CD4-positive, alpha-beta memory T cell (primary cell): ENCODE results near the gene CYGB. TPM values are rescaled to one million over a fixed set of nuclear protein-coding genes. Genes with fewer than 3 reads are reported as not detected.
"Not testable (repeated sequence)": the region's sequence is repeated elsewhere in the genome, so short reads cannot be mapped to it uniquely, and the experiment has no call there.

ENCODE experiments used
- CTCF ChIA-PET: fragments of 350-600 bp; sonication (Branson Sonifier 250); formaldehyde crosslinking; loops from one replicate; lab custom pipeline; 2021; ENCODE audit warnings: inconsistent platforms; ENCODE audit not compliant: partially characterized antibody; lab: Charles Lee
- POLR2A ChIA-PET: fragments of 350-600 bp; sonication (Branson Sonifier 250); formaldehyde crosslinking; loops from one replicate; lab custom pipeline; 2021; ENCODE audit not compliant: partially characterized antibody; lab: Charles Lee
- DNase-seq, 5 donors: peaks; one replicate each; pipeline versions ENCODE4 v3.0.0 to v3.0.0-alpha.2; 2020 to 2022; ENCODE audit warnings: mixed read lengths in 1 of 5
- H3K27ac ChIP-seq: one replicate; pipeline ENCODE4 v1.7.0; 2013; ENCODE audit warnings: low read depth, low read length
- H3K27me3 ChIP-seq: 2 replicates; pipeline ENCODE4 v1.7.0; 2013; ENCODE audit warnings: mild to moderate bottlenecking, low read length, moderate library complexity; ENCODE audit not compliant: insufficient read depth
- H3K36me3 ChIP-seq: 2 replicates; pipeline ENCODE4 v1.7.0; 2013; ENCODE audit warnings: mild to moderate bottlenecking, low read length, moderate library complexity; ENCODE audit not compliant: insufficient read depth
- H3K4me1 ChIP-seq: 2 replicates; pipeline ENCODE4 v1.7.0; 2013; ENCODE audit warnings: mild to moderate bottlenecking, low read length, moderate library complexity; ENCODE audit not compliant: insufficient read depth
- H3K4me3 ChIP-seq, 2 donors: one replicate each; pipeline ENCODE4 v1.7.0; 2013; ENCODE audit warnings: low read length in 2 of 2, mild to moderate bottlenecking in 1 of 2
- H3K9me3 ChIP-seq, 2 donors: one replicate each; pipeline ENCODE4 v1.7.0; 2013; ENCODE audit warnings: low read length in 2 of 2, control low read depth in 1 of 2; ENCODE audit not compliant: control insufficient read depth in 1 of 2
- H3K27ac Mint-ChIP-seq, 7 donors: one replicate each; pipeline ENCODE4 v1.8.0; 2020 to 2021; ENCODE audit warnings: mixed read lengths in 7 of 7, mild to moderate bottlenecking in 6 of 7, inconsistent platforms in 3 of 7, moderate library complexity in 3 of 7
- H3K27me3 Mint-ChIP-seq, 2 donors: one replicate each; pipeline ENCODE4 v1.8.0; 2020 to 2021; ENCODE audit warnings: mixed read lengths in 2 of 2
- H3K36me3 Mint-ChIP-seq, 2 donors: one replicate each; pipeline ENCODE4 v1.8.0; 2020 to 2021; ENCODE audit warnings: mixed read lengths in 2 of 2, inconsistent platforms in 1 of 2, mild to moderate bottlenecking in 1 of 2
- H3K4me1 Mint-ChIP-seq, 4 donors: one replicate each; pipeline ENCODE4 v1.8.0; 2020 to 2021; ENCODE audit warnings: mixed read lengths in 4 of 4, mild to moderate bottlenecking in 1 of 4
- H3K4me3 Mint-ChIP-seq, 8 donors: one replicate each; pipeline ENCODE4 v1.8.0; 2020 to 2021; ENCODE audit warnings: mixed read lengths in 8 of 8, mild to moderate bottlenecking in 7 of 8, moderate library complexity in 6 of 8, inconsistent platforms in 3 of 8
- H3K9me3 Mint-ChIP-seq, 8 donors: one replicate each; pipeline ENCODE4 v1.8.0; 2020 to 2021; ENCODE audit warnings: mixed read lengths in 8 of 8, mild to moderate bottlenecking in 5 of 8, inconsistent platforms in 3 of 8, moderate library complexity in 1 of 8
- intact Hi-C: fragments of 100-400 bp; cut with micrococcal nuclease; formaldehyde crosslinking; loops from one replicate; pipeline ENCODE4 v1.15.1; 2023
- polyA plus RNA-seq, 2 donors: library from polyadenylated mRNA; unstranded; fragments of 300-500 nt; fragmentation: Illumina TruSeq; gene quantifications; one replicate each; pipeline ENCODE4 v1.2.3, GENCODE V29; 2021
- total RNA-seq, 2 experiments: library from RNA; stranded (reverse); gene quantifications; one replicate each; pipeline ENCODE4 v1.2.3, GENCODE V29; 2021

CYGB gene
- total and polyA plus RNA-seq, 4 experiments from 2014 or later, result not detected

DNA sequence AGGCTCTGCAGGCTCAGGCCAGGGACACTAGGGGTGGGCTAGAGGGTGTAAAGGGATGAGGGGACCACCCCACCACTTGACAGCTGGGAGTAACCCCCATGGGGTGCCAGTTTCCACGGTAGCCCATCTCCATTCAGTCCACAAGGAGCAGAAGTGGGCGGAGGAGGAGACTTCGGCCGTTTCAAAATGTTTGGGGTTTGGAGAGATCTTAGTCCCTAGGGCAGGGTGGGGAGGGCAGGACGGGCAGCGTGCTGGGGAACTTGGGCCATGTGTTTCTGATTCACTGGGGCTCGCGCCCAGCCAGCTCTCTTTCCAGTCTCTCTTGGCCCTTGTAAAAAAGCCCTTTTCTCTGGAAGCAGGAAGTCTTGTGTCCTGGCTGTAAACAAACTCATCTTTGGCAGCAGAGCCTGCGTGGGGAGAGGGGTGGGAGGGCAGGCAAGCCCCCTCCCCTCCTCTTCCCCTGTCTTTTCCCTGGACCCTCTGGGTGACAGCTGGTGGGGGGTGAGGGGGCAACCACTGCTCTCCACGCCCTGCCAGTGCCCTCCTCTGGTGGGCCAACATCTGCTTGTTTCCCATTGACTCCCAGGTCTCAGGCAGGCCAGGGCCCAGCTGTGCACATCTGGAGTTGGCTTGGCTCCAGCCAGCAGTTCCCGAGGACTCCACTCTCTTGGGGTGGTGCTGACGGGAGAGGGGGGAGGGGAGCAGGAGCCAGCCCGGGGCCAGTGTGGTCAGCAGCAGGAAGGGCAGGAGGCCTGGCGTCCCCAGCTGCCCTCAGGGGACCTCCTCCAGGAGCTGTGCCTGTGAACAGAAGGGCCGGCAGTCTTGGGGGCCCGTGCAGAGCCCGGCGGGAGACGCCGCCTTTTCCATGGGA, 8.1 kb downstream of the CYGB start:
- no peaks in the 10 kb centered on the region for H3K27me3 ChIP-seq
- ChIA-PET POLR2A (interaction anchor here (1.0 to 1.8 kb wide), 4 partner anchors 13 to 95 kb away, joined by 3 to 10 read pairs (median 4); no protein-coding TSS in a partner anchor), CTCF (interaction anchor here (1.0 to 2.2 kb wide), 7 partner anchors 17 to 152 kb away, joined by 3 to 14 read pairs (median 4); no protein-coding TSS in a partner anchor)
- H3K4me3 Mint-ChIP-seq, result no peak overlapping the region
- peak overlapping the region in 2 of 7 donors; percentile 13 to 17 for H3K27ac Mint-ChIP-seq
- peaks cover 11 to 29% (median 20%) of the 10 kb centered on the region in 4 donors for H3K4me1 Mint-ChIP-seq
- DNase-seq, result peak in 1 of 5 donors; percentile 23
- no peaks in the 10 kb centered on the region for H3K9me3 Mint-ChIP-seq
- no peaks in the 10 kb centered on the region for H3K27me3 Mint-ChIP-seq
- no peak overlapping the region for H3K27ac ChIP-seq
- intact Hi-C loops, result no loop called here
- H3K9me3 ChIP-seq, result no peaks in the 10 kb centered on the region
- H3K4me3 ChIP-seq, result no peak overlapping the region
- no peaks in the 10 kb centered on the region for H3K36me3 Mint-ChIP-seq
- H3K4me1 ChIP-seq, result peaks cover 25% of the 10 kb centered on the region
- H3K36me3 ChIP-seq, result no peaks in the 10 kb centered on the region

DNA sequence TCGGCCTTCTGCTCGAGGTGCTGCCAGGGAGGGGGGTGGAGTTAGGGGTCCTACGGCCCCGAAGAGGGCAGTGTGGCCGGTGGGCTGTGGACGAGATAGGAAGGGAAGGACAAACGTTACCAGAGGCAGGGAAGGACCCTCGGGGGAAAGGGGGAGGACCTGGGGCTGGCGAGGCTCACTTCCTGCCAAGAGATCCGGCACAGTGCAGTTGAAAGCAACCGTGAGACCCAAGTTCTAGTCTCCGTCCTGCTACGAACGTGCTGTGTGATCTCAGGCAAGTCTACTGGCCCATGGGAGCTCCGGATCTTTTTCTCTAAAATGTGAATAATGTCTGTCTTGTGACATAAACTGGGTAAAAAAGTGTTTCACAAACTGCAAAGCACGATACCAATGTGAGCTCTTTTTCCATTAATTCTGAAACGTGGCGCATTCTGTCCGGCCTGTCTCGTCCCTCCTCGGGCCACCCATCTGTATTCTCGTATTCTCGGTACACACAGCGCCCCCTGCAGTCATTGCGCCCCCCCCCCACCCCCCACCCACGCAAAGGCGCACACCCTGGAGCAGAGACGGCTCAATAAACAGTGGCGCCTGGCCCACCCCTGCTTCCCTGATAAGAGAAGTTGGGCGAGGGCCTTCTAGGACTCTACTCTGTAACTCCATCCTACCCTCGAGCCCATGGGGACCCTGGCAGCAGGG, 8.8 kb downstream of the CYGB start:
- Histone ChIP-seq H3K4me1 (peaks cover 25% of the 10 kb centered on the region), H3K36me3 (no peaks in the 10 kb centered on the region), H3K27me3 (no peaks in the 10 kb centered on the region), H3K4me3 (no peak overlapping the region), H3K27ac (peak overlapping the region; percentile 4), H3K9me3 (no peaks in the 10 kb centered on the region)
- Mint-ChIP-seq H3K4me3 (peak overlapping the region in 7 of 8 donors; percentile 43 to 66 (median 49)), H3K9me3 (no peaks in the 10 kb centered on the region), H3K36me3 (no peaks in the 10 kb centered on the region), H3K4me1 (peaks cover 12 to 33% (median 21%) of the 10 kb centered on the region in 4 donors), H3K27me3 (no peaks in the 10 kb centered on the region), H3K27ac (peak overlapping the region; percentile 31 to 90 (median 77))
- CTCF ChIA-PET, result interaction anchor here (0.6 to 2.2 kb wide), 8 partner anchors 11 to 186 kb away, joined by 3 to 14 read pairs (median 6); no protein-coding TSS in a partner anchor
- POLR2A ChIA-PET, result interaction anchor here (1.0 to 2.0 kb wide), 11 partner anchors 8 to 143 kb away, joined by 3 to 10 read pairs (median 5); partner anchors contain the start of gene ST6GALNAC2
- intact Hi-C loops, result no loop called here
- DNase-seq, result no peak

DNA sequence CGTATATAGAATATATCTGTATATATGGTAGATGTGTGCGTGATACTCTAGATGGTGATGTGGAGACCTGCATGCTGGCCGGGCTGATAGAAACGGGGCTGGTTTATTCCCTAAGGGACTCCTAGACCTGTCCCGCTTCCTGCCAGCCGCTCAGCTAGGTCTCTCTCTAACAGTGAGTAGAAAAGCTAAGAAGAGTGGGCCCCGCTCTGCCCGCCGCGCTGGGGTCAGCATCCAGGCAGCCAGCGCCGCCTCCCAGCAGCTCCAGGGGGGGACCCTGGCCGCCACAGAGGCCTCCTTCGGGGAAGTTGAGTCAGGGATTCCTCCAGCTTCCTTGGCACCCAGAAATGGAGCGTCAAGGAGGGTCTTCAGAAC, 9.4 kb downstream of the CYGB start:
- DNase-seq, result peak in 1 of 5 donors; percentile 12

DNA sequence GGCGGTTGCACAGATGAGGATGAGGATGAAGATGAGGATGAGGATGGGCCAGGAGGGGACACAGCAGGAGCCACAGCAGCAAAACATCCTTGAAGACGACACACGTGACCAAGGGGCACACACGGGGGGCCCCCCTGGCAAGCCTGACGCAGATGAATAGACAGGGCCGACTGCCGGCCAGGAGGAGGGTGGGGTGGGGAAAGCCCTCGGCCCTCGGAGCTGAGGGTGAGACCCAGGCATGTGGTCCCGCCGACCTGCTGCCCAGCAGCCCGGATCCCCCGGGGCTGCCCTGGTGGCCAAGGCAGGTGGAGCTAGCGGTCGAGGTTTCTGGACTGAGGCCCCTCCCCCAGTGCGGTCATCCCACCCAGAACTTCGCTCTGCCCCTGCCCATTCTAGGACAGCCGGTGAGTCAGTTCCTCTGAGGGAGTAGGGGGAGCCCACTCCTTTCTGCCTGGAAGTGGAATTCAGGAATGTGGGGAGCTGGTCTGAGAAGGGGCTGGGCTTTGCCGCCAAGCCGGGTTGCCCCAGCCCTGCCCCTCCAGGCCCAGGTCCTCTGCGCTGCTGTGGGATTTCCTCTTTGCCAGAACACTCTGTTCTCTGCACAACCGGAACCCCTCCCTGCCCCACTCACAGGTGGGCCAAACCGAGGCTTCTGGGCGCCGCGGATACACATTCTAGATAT, 9.9 kb downstream of the CYGB start:
- no peaks in the 10 kb centered on the region for H3K9me3 ChIP-seq
- Mint-ChIP-seq H3K4me1 (peaks cover 17 to 42% (median 29%) of the 10 kb centered on the region in 4 donors), H3K9me3 (no peaks in the 10 kb centered on the region), H3K27ac (peak overlapping the region in 5 of 7 donors; percentile 40 to 96 (median 88)), H3K36me3 (no peaks in the 10 kb centered on the region), H3K4me3 (peak overlapping the region in 7 of 8 donors; percentile 40 to 83 (median 53)), H3K27me3 (no peaks in the 10 kb centered on the region)
- H3K4me1 ChIP-seq, result peaks cover 34% of the 10 kb centered on the region
- H3K4me3 ChIP-seq, result no peak overlapping the region
- no peaks in the 10 kb centered on the region for H3K36me3 ChIP-seq
- intact Hi-C loops, result no loop called here
- peak; percentile 54 to 62 (median 57) for DNase-seq
- no peak overlapping the region for H3K27ac ChIP-seq
- ChIA-PET POLR2A (interaction anchor here (0.7 to 2.0 kb wide), 12 partner anchors 9 to 144 kb away, joined by 3 to 10 read pairs (median 4); partner anchors contain the start of gene ST6GALNAC2), CTCF (interaction anchor here (0.9 to 2.2 kb wide), 8 partner anchors 9 to 154 kb away, joined by 4 to 14 read pairs (median 6); no protein-coding TSS in a partner anchor)
- no peaks in the 10 kb centered on the region for H3K27me3 ChIP-seq

More for the DNA sequence above, 9.4 kb downstream of the CYGB start:
- ChIA-PET CTCF (interaction anchor here (0.6 to 2.2 kb wide), 9 partner anchors 10 to 186 kb away, joined by 3 to 14 read pairs (median 6); no protein-coding TSS in a partner anchor), POLR2A (interaction anchor here (0.7 to 2.0 kb wide), 11 partner anchors 8 to 143 kb away, joined by 3 to 10 read pairs (median 4); partner anchors contain the start of gene ST6GALNAC2)
- Mint-ChIP-seq H3K27ac (peak overlapping the region in 6 of 7 donors; percentile 40 to 90 (median 82)), H3K9me3 (no peaks in the 10 kb centered on the region), H3K36me3 (no peaks in the 10 kb centered on the region), H3K4me1 (peaks cover 15 to 38% (median 26%) of the 10 kb centered on the region in 4 donors), H3K4me3 (peak overlapping the region in 5 of 8 donors; percentile 38 to 83 (median 55)), H3K27me3 (no peaks in the 10 kb centered on the region)
- intact Hi-C loops, result no loop called here
- Histone ChIP-seq H3K4me1 (peaks cover 29% of the 10 kb centered on the region), H3K4me3 (no peak overlapping the region), H3K27me3 (no peaks in the 10 kb centered on the region), H3K9me3 (no peaks in the 10 kb centered on the region), H3K27ac (peak overlapping the region; percentile 4), H3K36me3 (no peaks in the 10 kb centered on the region)

DNA sequence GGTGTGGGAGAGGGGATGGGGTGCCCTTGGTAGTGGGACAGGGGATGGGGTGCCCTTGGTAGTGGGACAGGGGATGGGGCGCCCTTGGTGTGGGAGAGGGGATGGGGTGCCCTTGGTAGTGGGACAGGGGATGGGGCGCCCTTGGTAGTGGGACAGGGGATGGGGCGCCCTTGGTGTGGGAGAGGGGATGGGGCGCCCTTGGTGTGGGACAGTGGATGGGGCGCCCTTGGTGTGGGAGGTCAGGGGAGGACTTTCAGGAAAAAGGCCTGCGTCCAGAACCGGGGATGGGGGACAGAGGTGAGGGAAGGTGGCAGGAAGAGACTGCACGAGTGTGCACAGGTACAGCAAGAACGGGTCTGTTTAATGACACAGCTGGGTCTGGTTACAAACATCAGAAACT, 10.5 kb downstream of the CYGB start:
- CTCF ChIA-PET, result interaction anchor here (0.9 to 2.2 kb wide), 5 partner anchors 9 to 97 kb away, joined by 5 to 12 read pairs (median 7); no protein-coding TSS in a partner anchor
- H3K4me3 ChIP-seq, H3K27me3 Mint-ChIP-seq, H3K27ac ChIP-seq, intact Hi-C loops, H3K36me3 Mint-ChIP-seq, H3K9me3 ChIP-seq, H3K27me3 ChIP-seq, H3K36me3 ChIP-seq, H3K9me3 Mint-ChIP-seq: not testable (repeated sequence)
- peak in 1 of 5 donors; percentile 3 for DNase-seq
- H3K4me1 ChIP-seq, result peaks cover 34% of the 10 kb centered on the region
- Mint-ChIP-seq H3K4me3 (peak overlapping the region in 6 of 8 donors; percentile 40 to 72 (median 52)), H3K4me1 (peaks cover 17 to 42% (median 29%) of the 10 kb centered on the region in 4 donors), H3K27ac (peak overlapping the region in 3 of 7 donors; percentile 85 to 96 (median 91))
- POLR2A ChIA-PET, result interaction anchor here (0.9 to 2.0 kb wide), 5 partner anchors 12 to 145 kb away, joined by 3 to 9 read pairs (median 4); partner anchors contain the start of gene ST6GALNAC2

DNA sequence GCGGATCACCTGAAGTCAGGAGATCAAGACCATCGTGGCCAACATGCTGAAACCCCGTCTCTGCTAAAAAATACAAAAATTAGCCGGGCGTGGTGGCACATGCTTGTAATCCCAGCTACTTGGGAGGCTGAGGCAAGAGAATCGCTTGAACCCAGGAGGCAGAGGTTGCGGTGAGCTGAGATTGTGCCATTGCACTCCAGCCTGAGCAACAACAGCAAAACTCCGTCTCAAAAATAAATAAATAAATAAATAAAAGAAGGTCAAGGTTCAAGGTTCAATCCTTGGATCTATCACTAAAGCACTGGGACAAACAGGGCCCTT, 12.0 kb downstream of the CYGB start:
- H3K36me3 ChIP-seq, H3K9me3 ChIP-seq, H3K27ac ChIP-seq, H3K27me3 ChIP-seq, DNase-seq, H3K4me3 Mint-ChIP-seq, H3K4me3 ChIP-seq, intact Hi-C loops, H3K9me3 Mint-ChIP-seq, POLR2A ChIA-PET, H3K36me3 Mint-ChIP-seq, H3K27ac Mint-ChIP-seq, H3K27me3 Mint-ChIP-seq: not testable (repeated sequence)
- H3K4me1 ChIP-seq, result peaks cover 34% of the 10 kb centered on the region
- CTCF ChIA-PET, result interaction anchor here (1.3 to 10.8 kb wide), 7 partner anchors 20 to 191 kb away, joined by 3 to 126 read pairs (median 35); no protein-coding TSS in a partner anchor
- H3K4me1 Mint-ChIP-seq, result peaks cover 16 to 41% (median 28%) of the 10 kb centered on the region in 4 donors
